Measurements from ENCODE around the gene SLC30A1. TPM values are rescaled to one million over a fixed set of nuclear protein-coding genes. Genes with fewer than 3 reads are reported as not detected.

SLC30A1 gene
- total and polyA plus RNA-seq, 10 of the 15 experiments (the other 5 are each of a cell fraction or from before 2014, with no cell fraction given): 3.5 to 14.1 (median 8.8) TPM

DNA sequence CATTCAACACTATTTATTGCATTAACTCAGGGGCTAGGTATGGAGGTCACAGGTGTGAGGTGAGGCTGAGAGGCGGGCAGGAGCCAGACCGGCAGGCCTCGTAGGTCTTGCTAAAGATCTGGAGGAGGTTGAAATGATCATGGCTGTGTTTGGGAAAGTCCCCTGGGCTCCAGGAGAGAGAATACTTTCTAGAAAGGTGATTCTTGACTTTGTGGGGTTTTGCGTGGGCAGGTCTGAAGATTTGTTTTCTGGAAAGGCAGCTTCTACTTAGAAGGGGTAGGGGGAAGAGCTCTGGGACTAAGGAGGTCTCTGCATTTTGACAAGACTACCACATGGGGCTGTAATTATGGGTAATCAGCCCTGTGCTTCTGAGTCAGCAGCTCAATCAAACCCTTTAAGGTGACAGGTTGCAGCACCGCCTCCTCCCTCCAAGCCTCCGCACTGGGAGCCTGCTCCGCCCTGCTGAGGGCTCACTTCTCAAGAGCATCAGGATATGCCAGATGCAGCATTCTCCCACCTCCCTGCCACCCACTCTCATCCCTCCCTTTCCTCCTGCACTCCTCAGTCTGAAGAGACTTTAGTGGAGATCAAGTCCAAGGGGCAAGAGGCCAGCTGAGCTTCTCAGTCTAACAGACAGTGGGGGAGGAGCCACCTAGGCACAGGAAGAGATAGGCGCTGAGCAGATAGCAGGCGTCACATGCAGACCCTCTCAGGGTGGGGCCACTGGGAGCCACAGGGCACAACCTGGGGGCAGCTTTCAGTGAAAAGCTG is 30.5 kb downstream of the SLC30A1 start (continued):
- TF ChIP-seq ZBTB11 (CRISPR knock-in tag; IDR thresholded peaks at IDR 0.05): no peak
- TF ChIP-seq CHD2 (IDR thresholded peaks at IDR 0.05; ENCODE audit: borderline replicate concordance, low read depth, low read length): no peak
- no peak for TF ChIP-seq PBX3 (IDR thresholded peaks at IDR 0.05; ENCODE audit: insufficient replicate concordance, low read depth, low read length)
- TF ChIP-seq, protein P1, sequence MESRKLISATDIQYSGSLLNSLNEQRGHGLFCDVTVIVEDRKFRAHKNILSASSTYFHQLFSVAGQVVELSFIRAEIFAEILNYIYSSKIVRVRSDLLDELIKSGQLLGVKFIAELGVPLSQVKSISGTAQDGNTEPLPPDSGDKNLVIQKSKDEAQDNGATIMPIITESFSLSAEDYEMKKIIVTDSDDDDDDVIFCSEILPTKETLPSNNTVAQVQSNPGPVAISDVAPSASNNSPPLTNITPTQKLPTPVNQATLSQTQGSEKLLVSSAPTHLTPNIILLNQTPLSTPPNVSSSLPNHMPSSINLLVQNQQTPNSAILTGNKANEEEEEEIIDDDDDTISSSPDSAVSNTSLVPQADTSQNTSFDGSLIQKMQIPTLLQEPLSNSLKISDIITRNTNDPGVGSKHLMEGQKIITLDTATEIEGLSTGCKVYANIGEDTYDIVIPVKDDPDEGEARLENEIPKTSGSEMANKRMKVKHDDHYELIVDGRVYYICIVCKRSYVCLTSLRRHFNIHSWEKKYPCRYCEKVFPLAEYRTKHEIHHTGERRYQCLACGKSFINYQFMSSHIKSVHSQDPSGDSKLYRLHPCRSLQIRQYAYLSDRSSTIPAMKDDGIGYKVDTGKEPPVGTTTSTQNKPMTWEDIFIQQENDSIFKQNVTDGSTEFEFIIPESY (IDR thresholded peaks at IDR 0.05): no peak
- no peak for TF ChIP-seq SRF (IDR thresholded peaks at IDR 0.05; ENCODE audit: low read depth in 2 of 2, low read length in 2 of 2)
- TF ChIP-seq NFYA (IDR thresholded peaks at IDR 0.05; ENCODE audit: borderline replicate concordance, low read depth, low read length): no peak
- no peak for TF ChIP-seq CBX5 (IDR thresholded peaks at IDR 0.05; ENCODE audit: low read depth)
